Measurements from ENCODE around the gene SWAP70.

- TF ChIP-seq SP1 (IDR thresholded peaks at IDR 0.05) = no peak
- no peak for TF ChIP-seq ARNT (IDR thresholded peaks at IDR 0.05)
Measured at GRCh38 chr11:9645881-9646280, 18.0 kb upstream of the SWAP70 start.
